GM19328 (cell line): ENCODE results near the gene STUB1.
A peak's percentile ranks its signal among the peaks of the same experiment; 100 is the strongest.
"Not testable (repeated sequence)": the region's sequence is repeated elsewhere in the genome, so short reads cannot be mapped to it uniquely, and the experiment has no call there.

Source experiments
- ATAC-seq: cut with Tn5 transposase; IDR thresholded peaks from one replicate; pipeline ENCODE4 v1.9.1; 2021; ENCODE audit warnings: mild to moderate bottlenecking, moderate library complexity; ENCODE audit not compliant: unreplicated experiment

The STUB1 gene

DNA sequence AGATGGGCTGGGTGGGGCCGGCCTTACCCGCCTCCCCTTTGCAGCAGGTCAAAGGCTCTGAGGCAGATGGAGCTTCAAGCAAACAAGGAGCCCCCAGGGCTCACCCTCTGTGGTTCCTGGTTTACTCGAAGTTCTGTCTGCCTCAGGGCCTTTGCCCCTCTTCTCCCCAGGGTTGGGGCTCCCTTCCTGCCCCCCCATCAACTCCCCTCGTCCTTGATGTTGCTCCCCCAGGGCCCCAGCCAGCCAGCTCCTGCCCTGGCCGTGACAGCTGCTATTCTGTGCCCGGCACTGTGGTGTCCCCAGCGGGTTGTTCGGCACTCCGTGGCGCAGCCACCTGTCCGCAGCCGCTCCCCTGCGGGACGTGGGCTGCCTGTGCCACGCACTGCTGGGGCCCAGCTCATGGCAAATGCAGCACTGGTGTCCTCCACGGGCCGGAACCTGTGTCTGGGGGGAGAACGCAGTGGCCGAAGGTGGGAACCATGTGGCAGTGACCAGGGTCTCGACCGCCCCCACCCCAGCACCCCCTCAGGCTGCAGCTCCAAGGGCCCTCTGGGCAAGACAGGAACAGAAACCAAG, 30.4 kb downstream of the STUB1 start:
- ATAC-seq: no peak

DNA sequence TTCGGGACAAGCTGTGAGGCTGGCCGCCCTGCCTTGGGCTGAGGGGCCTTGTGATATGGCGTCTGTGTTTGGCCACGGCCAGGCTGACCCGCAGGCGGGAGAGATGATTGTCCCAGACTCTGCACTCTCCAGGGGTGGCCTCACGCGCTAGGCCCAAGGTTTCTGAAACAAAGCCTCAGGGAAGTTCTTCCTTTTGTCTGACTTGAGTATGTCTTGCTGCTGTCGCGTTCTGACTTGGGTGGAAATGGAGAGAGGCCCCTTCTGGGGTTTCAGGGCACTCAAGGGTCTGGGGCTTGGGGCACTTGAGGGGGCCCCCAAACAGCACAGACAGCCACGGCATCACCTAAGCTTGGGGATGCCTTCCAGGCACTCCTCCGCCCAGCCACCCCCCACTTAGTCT, 30.9 kb downstream of the STUB1 start:
- no peak for ATAC-seq

DNA sequence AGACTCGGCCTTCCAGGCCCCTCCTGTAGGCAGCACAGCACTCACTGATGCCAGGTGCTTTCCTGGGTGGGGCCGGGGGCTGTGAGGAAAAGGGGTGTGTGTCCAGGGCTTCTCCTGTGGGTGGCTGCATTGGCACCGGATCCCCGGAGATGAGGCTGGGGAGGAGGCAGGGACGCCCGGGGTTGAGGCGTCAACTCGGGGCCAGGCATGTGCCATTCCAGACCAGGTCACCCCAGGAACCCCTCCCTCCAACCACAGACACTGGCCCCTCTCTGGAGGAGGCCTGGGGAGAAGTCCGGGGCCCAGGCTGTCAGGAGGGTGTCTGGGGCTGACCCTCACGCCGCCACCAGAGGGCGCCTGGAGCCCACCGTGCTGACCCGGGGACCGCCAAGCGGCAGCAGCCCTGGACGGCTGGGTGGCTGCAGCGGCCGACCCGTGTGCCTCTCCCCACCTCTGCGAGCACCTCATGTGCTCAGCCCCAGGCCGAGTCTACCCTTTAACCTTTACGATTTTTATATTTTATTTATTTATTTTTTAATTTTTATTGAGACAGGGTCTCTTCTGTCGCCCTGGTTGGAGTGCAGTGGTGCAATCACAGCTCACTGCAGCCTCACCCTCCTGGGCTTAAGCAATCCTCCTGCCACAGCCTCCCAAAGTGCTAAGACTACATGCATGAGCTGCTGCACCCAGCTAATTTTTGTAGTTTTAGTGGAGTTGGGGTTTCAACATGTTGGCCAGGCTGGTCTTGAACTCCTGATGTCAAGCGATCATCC, 31.5 kb downstream of the STUB1 start:
- ATAC-seq: no peak

DNA sequence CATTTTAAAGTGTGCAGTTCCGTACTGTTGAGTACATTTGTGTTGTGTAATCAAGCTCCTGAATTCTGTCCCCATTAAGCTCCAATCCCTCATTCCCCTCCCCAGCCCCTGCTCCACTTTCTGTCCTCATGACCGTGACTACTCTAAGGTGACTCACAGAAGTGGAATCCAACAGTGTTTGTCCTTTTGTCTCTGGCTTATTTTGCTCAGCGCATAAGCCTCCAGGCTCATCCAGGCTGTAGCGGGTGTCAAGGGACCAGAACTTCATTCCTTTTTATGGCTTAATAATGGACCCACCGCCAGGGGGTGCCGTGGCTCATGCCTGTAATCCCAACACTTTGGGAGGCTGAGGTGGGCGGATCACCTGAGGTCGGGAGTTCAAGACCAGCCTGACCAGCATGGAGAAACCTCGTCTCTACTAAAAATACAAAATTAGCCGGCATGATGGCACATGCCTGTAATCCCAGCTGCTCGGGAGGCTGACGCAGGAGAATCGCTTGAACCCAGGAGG, 32.6 kb downstream of the STUB1 start:
- ATAC-seq: not testable (repeated sequence)

DNA sequence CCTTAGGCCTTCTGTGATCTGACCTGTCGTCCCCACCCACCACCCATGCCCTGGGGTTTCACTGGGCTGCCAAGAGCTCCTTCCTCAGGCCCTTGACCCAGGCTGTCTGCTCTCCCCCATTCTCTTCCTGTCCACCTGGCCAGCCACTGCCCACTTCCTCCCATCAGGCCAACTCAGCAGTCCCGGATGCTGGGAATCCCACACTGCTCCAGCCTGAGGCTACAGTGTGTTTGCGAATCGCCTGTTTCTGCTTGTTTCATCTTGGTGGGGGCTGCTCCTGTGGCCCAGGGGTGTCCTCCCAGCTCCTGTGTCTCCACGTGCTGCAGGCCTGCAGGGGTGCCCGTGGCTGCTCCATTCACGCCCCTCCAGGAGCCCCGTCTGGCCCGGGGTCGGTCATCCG, 33.9 kb downstream of the STUB1 start:
- ATAC-seq: no peak

DNA sequence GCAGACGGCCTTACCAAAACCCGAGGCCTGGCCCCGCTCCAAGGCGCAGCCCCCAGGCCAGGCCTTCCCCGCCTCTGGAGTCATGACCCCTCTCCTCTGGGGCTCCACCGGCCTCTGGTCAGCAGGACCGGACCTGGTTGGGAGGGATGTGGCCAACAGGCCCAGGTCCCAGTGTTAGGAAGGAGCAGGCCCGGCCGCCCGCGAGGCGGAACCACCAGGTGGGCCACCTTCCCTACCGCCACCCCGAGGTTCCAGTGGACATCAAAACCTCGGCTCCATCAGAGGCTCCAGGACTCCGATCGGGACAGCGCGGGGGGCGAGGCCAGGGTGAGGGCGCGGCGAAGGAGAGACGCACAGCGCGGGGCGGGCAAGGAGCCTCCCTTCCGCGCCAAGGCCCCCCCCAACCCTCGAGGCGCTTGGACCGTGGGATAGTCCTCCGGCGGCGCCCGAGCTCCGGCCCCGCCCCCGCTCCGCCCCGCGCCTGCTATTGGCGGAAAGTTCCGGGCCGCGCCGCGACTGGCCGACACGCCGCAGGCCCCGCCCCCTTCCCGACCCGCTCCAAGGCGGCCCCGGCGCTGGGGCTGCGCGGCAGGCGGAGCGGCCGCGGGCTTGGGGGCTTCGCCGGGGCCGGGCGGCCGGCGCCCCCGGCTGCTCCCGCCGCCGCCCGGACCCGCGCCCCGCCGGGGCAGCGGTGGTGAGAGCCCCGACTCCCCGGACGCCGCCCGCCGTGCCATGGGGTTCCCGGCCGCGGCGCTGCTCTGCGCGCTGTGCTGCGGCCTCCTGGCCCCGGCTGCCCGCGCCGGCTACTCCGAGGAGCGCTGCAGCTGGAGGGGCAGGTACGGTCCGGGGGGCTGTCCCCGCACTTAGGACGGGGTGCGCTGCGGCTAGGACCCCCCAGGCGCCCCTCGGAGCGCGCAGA, 34.6 kb downstream of the STUB1 start, which contains the start of gene METRN:
Gene METRN (plus strand): TSS at position 561 of the 919 bp plus-strand sequence. CDS start 172 bp downstream, at position 733.
- ATAC-seq: no peak

DNA sequence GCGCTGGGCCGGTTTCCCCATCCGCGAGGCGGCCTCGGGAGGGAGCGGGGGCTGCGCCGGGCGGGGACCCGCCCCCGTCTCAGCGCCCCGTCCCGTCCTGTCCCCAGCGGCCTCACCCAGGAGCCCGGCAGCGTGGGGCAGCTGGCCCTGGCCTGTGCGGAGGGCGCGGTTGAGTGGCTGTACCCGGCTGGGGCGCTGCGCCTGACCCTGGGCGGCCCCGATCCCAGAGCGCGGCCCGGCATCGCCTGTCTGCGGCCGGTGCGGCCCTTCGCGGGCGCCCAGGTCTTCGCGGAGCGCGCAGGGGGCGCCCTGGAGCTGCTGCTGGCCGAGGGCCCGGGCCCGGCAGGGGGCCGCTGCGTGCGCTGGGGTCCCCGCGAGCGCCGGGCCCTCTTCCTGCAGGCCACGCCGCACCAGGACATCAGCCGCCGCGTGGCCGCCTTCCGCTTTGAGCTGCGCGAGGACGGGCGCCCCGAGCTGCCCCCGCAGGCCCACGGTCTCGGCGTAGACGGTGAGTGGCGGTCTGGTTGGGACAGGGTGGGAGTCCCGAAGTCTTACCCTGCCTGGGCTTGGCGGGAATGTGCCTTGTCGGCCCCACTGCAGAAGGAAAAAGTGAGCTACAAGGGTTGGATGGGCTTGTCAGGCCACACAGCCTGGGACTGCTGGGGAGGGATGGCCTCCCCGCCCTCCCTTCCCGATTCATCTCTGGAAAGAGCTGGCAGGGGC, 35.4 kb downstream of the STUB1 start:
- no peak for ATAC-seq

DNA sequence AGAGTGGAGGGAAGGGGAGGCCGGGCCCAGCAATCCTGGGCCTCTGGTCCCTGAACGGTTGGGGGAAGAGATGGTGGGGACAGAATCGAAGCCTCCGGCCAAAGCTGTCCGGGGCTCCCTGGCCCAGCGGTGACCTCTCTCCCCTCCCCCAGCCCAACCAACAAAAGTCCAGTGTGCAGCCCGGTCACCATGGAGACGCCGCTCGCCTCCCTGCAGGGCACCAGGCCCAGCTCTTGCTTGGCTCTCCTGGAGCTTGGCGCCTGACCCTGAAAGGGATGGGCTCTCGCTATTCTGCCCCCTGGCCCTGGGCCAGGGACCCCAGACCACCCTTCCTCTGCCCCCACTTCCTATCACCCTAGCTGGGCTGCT, 36.0 kb downstream of the STUB1 start:
- ATAC-seq: no peak

DNA sequence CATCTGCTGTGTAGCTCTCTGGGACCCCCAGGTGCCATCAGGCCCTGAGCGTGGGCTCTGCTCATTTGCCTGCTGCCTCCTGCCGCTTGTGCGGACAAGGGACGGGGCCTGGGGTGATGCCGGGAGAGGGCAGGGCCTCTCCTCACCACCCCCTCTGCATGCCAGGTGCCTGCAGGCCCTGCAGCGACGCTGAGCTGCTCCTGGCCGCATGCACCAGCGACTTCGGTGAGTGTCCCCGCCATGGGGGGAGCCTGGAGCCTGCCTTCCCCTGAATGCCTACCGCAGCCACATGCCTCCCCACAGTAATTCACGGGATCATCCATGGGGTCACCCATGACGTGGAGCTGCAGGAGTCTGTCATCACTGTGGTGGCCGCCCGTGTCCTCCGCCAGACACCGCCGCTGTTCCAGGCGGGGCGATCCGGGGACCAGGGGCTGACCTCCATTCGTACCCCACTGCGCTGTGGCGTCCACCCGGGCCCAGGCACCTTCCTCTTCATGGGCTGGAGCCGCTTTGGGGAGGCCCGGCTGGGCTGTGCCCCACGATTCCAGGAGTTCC, 36.6 kb downstream of the STUB1 start:
- no peak for ATAC-seq

DNA sequence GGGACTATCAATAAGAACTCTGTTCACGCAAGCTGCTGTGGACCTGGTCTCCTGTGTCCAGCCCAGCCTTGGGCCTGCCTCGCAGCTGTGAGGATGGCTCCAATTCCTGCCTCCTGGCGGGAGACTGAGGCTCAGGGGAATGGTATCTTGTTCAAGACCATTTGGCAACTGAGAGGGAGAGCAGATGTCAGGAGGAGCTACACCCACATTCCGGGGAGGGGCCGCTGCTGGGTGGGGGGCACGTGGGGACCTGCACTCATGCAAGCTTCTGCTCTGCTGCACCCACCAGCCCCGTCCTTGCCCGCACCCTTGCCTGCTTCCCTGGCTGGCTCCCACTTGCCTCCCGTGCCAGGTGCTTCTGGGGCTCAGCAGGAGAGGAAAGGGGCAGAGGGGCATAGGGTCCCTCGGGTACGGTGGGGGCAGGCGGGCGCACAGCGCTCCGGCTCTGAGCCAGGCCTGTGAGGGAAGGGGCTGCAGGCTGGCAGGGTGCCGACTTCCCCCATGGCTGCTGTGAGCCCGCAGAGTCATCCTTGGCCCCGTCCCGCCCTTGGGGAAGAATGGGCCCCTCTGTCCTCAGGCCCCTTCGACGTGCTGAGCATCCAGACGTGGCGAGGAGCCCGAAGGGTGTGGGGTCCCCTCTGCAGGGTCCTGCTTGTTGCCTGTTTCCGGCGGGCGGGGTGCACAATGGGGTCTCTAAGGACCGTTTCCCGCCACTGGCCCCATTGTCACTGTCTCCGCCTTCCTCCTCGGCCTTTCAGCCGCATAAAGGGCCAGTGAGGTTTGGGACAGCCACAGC, 37.4 kb downstream of the STUB1 start:
- no peak for ATAC-seq

DNA sequence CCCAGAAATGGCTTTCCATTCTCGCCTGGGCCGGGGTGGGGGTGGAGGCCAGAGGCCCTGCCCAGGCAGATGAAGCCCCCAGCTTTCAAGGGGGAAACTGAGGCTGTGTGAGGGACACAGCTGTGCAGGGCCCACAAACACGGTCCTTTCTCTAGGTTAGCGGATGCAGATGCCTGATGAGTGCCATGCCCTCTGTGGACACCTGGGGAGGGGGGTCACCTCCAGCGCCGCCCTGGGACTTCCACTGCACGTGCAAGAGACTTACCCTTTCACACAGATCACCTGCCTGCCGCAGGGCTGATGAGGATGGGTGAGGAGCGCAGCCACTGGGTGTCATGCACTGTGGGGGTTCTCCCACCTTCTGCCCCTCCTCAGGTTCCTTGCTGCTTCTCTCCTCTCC, 38.2 kb downstream of the STUB1 start:
- no peak for ATAC-seq

DNA sequence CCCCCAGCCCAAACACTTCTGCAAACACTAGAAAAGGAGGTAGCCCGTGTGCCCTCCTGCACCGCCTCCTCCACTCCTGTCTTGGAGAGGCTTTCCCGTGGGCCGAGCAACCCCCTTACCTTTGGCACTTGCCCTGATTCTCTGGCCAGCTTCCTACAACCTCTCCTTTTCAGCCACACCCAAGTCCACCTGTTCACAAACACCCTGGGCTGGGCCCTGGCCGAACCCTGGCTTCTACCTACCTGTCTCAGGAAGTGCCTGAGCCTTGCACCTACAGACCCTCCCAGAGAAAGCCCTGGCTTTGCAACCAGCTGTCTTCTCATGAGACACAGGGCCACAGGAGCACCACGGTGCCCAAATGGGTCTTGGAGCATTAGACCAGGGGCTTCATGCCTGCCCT, 38.7 kb downstream of the STUB1 start:
- ATAC-seq: no peak

DNA sequence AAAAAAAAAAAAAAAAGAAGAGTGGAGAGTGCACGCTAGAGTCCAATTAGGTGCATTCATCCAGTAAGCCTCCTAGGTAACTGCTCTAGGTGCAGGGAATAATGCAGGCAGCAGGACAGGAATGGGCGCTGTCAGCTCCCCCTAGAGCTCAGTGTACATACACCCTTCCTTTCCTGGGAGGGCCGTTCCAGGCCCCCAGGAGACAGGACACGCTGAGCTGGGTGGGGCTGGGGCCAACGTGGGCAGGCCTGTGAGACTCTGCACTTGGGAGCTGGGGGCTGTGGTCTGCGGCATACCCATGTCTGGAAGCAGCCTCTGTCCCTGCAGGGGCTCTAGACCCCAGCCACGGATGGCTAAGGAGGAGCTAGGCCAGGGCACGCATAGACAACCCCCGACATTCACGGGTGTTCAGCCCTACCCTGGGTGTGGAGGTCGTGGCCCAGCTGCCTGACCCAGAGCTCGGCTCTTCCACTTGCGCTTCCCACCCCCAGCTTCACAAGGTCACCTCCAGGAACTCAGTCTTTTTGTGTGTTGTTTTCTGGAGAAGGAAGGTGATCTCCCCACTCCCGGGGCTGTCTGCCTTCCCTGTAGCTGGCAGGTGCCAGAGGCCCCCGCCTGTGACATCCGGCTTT, 39.7 kb downstream of the STUB1 start:
- ATAC-seq: no peak

DNA sequence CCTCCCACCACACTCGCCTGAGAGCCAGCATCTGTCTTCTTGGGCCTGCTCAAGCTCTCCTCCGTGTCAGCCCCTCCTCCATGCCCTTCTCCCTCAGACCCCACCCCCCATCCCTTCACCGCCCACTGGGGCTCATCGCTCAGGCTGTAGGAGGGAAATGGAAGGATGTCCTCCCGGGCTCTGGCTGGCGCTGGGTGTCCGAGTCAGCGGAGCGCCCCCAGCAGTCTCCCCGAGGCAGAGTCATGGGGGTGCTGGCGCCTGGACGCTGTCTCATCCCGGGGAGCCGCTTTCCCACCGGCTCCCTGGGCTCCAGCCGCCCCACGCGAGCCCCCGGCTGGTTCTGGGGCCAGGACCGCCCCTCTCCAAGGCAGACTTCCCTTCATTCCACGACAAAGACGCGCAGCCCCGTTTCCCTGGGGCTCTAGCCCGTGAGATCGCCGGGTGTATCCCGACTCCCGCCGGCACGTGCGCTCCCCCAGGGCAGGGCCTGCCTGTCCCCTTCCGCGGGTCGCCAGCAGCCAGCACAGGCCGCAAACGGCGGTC, 40.3 kb downstream of the STUB1 start:
- ATAC-seq: peak; percentile 13

DNA sequence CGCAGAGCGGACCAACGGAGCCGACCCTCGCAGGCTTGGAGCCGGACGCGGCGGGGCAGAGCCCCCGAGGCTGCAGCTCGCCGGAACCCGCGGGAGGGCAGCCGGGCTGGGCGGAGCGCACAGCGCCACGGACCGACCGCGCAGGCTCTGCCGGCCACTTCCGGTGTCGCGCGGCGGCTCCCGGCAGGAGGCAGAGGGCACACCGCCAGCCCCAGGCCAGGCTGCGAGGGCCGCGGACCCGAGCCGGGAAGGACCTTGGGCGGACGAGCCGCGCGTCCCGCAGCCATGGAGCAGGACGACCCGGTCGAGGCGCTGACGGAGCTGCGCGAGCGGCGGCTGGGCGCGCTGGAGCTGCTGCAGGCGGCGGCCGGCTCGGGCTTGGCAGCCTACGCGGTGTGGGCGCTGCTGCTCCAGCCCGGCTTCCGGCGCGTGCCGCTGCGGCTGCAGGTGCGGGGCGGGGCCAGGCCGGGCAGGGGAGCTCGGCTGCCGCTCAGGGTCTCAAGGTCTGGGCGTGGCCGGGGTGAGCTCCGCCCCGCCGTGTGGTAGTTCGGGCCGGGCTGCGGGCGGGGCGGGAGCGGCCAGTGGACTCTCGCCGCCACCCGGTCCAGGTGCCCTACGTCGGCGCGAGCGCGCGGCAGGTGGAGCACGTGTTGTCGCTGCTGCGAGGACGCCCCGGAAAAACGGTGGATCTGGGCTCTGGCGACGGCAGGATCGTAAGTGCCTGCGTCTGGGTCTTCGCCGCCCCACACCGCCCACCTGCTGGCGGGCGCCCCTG, 41.0 kb downstream of the STUB1 start, which contains the start of gene ANTKMT:
Gene ANTKMT (plus strand): TSS at position 157 of the 775 bp plus-strand sequence. CDS start 129 bp downstream, at position 286.
- peak; percentile 73 for ATAC-seq

DNA sequence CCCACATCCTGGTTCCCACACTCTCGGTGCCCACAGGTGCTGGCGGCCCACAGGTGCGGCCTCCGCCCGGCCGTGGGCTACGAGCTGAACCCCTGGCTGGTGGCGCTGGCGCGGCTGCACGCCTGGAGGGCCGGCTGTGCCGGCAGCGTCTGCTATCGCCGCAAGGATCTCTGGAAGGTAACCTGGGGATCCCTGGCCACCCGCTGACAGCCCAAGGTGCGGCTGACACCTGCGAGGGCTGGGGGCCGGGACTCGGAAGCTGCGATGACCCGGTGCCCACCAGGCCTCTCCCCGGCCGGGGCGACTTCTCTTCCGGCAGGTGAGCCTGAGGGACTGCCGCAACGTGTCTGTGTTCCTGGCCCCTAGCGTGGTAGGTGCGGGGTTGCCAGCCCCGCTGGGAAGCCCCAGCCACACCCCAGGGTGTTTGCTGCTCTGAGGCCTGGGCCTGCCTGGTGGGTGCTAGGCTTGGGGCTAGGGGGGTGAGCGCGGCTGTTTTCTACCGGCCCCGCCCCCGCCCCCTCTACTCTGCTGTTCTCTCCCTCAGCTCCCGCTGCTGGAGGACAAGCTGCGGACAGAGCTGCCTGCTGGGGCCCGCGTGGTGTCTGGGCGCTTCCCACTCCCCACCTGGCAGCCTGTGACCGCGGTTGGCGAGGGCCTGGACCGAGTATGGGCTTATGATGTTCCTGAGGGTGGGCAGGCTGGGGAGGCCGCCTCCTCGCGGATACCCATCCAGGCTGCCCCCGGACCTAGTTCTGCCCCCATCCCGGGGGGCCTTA, 41.7 kb downstream of the STUB1 start:
- no peak for ATAC-seq
